HEK293 (cell line): ENCODE measurements around the gene TSHR.

Experiments used
- CTCF ChIA-PET: fragments of 350-600 bp; formaldehyde crosslinking; extraction: SDS; loops from one replicate; lab custom pipeline; 2021; ENCODE audit warnings: antibody characterized with exemption; lab: Yijun Ruan, JAX
- POLR2A ChIA-PET: fragments of 300-600 bp; formaldehyde crosslinking; extraction: SDS; loops from one replicate; lab custom pipeline; 2020; ENCODE audit warnings: antibody characterized with exemption, inconsistent platforms; lab: Yijun Ruan, JAX
- H3K27ac ChIP-seq: fragments of 200-500 bp; sonication (Bioruptor generic); 2 replicates; pipeline ENCODE4 v1.5.1; 2014; ENCODE audit warnings: low read depth, low read length, control low read depth, inconsistent platforms; ENCODE audit errors: extremely low read depth
- H3K36me3 ChIP-seq, 2 experiments: fragments of 200-500 bp in 1 of 2; sonication (Bioruptor generic) in 1 of 2; 1 replicate in 1 of 2; 2 replicates in 1 of 2; pipeline ENCODE4 v1.5.1; 2014 to 2017; ENCODE audit warnings: inconsistent platforms in 2 of 2, low read length in 2 of 2; ENCODE audit not compliant: control insufficient read depth in 2 of 2, insufficient read depth in 1 of 2
- H3K4me1 ChIP-seq: fragments of 200-500 bp; sonication (Bioruptor generic); 2 replicates; pipeline ENCODE4 v1.5.1; 2014; ENCODE audit warnings: mild to moderate bottlenecking, low read length, inconsistent platforms; ENCODE audit not compliant: control insufficient read depth, insufficient read depth
- H3K4me3 ChIP-seq: 2 replicates; pipeline ENCODE4 v1.5.1; 2011; ENCODE audit warnings: low read depth, mild to moderate bottlenecking, control low read depth, low read length, moderate library complexity
- H3K9me3 ChIP-seq: fragments of 200-500 bp; sonication (Bioruptor generic); 2 replicates; pipeline ENCODE4 v1.5.1; 2014; ENCODE audit warnings: low read depth, low read length, inconsistent platforms; ENCODE audit not compliant: control insufficient read depth, insufficient read depth
- GLI4 ChIP-seq: fragments of 450-650 bp; formaldehyde crosslinking; IDR thresholded peaks from 2 replicates; pipeline ENCODE4 v1.5.1; 2016; ENCODE audit warnings: missing biosample characterization, missing genetic modification characterization
- GLIS2 ChIP-seq: fragments of 450-650 bp; formaldehyde crosslinking; IDR thresholded peaks from 2 replicates; pipeline ENCODE4 v1.5.1; 2016; ENCODE audit warnings: missing biosample characterization, missing genetic modification characterization
- OSR2 ChIP-seq: fragments of 450-650 bp; formaldehyde crosslinking; IDR thresholded peaks from 2 replicates; pipeline ENCODE4 v1.5.1; 2016; ENCODE audit warnings: missing biosample characterization, missing genetic modification characterization
- SP2 ChIP-seq: fragments of 450-650 bp; formaldehyde crosslinking; IDR thresholded peaks from 2 replicates; pipeline ENCODE4 v1.5.1; 2016; ENCODE audit warnings: missing biosample characterization, missing genetic modification characterization
- ZBTB8A ChIP-seq: fragments of 450-650 bp; formaldehyde crosslinking; IDR thresholded peaks from 2 replicates; pipeline ENCODE4 v1.5.1; 2016; ENCODE audit warnings: missing biosample characterization, missing genetic modification characterization
- ZNF121 ChIP-seq: fragments of 450-650 bp; formaldehyde crosslinking; IDR thresholded peaks from 2 replicates; pipeline ENCODE4 v1.5.1; 2016; ENCODE audit warnings: missing biosample characterization, missing genetic modification characterization
- ZNF133 ChIP-seq: fragments of 450-650 bp; formaldehyde crosslinking; IDR thresholded peaks from 2 replicates; pipeline ENCODE4 v1.5.1; 2016; ENCODE audit warnings: missing biosample characterization, missing genetic modification characterization
- ZNF221 ChIP-seq: fragments of 450-650 bp; formaldehyde crosslinking; IDR thresholded peaks from 2 replicates; pipeline ENCODE4 v1.5.1; 2017; ENCODE audit warnings: missing biosample characterization, missing genetic modification characterization, borderline replicate concordance
- ZNF292 ChIP-seq: fragments of 450-650 bp; formaldehyde crosslinking; IDR thresholded peaks from 2 replicates; pipeline ENCODE4 v1.5.1; 2016; ENCODE audit warnings: low read depth, missing biosample characterization, missing genetic modification characterization, borderline replicate concordance
- ZNF341 ChIP-seq: fragments of 450-650 bp; formaldehyde crosslinking; IDR thresholded peaks from 2 replicates; pipeline ENCODE4; 2016; ENCODE audit warnings: low read depth, missing biosample characterization, missing genetic modification characterization
- ZNF433 ChIP-seq: fragments of 450-650 bp; formaldehyde crosslinking; IDR thresholded peaks from 2 replicates; pipeline ENCODE4 v1.5.1; 2016; ENCODE audit warnings: missing biosample characterization, missing genetic modification characterization, low read depth
- ZNF510 ChIP-seq: fragments of 450-650 bp; formaldehyde crosslinking; IDR thresholded peaks from 2 replicates; pipeline ENCODE4 v1.5.1; 2018; ENCODE audit warnings: mild to moderate bottlenecking, missing genetic modification characterization, missing biosample characterization; ENCODE audit not compliant: insufficient replicate concordance
- ZNF521 ChIP-seq: fragments of 450-650 bp; formaldehyde crosslinking; IDR thresholded peaks from 2 replicates; pipeline ENCODE4 v1.5.1; 2017; ENCODE audit warnings: missing biosample characterization, mild to moderate bottlenecking, missing genetic modification characterization
- ZNF596 ChIP-seq: fragments of 450-650 bp; IDR thresholded peaks from 2 replicates; pipeline ENCODE4 v1.5.0; 2018; ENCODE audit warnings: missing biosample characterization, mild to moderate bottlenecking, missing genetic modification characterization, moderate library complexity
- ZNF623 ChIP-seq: fragments of 450-650 bp; formaldehyde crosslinking; IDR thresholded peaks from 2 replicates; pipeline ENCODE4 v1.5.1; 2016; ENCODE audit warnings: missing biosample characterization, missing genetic modification characterization
- ZNF777 ChIP-seq: fragments of 450-650 bp; formaldehyde crosslinking; IDR thresholded peaks from 2 replicates; pipeline ENCODE4 v1.5.1; 2017; ENCODE audit warnings: missing biosample characterization, missing genetic modification characterization, borderline replicate concordance
- ZSCAN23 ChIP-seq: fragments of 450-650 bp; formaldehyde crosslinking; IDR thresholded peaks from 2 replicates; pipeline ENCODE4 v1.5.1; 2016; ENCODE audit warnings: missing biosample characterization, missing genetic modification characterization
- ZSCAN30 ChIP-seq: fragments of 450-650 bp; IDR thresholded peaks from 2 replicates; pipeline ENCODE4 v1.5.1; 2018; ENCODE audit warnings: missing biosample characterization, mild to moderate bottlenecking, missing genetic modification characterization, moderate library complexity
- TF ChIP-seq, protein P1 (sequence below): fragments of 450-650 bp; formaldehyde crosslinking; IDR thresholded peaks from 2 replicates; pipeline ENCODE4 v1.5.1; 2016; ENCODE audit warnings: missing biosample characterization, missing genetic modification characterization, low read depth

TSHR gene

DNA sequence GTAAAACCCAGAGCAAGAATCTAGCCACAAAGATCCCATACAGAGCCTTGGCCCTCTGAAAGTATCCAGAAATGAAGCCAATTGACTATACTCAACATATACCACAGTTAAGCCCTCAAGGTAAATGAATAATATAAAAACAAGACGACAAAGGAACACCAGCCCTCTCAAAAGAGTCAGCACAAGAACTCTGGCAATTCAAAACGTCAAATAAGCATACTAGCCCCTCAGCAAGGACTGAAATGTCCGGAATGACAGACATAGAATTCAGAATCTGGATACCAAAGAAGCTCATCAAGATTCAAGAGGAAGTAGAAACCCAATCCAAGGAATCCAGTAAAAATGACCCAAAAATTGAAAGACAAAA lies 215.4 kb downstream of the TSHR start:
- ChIA-PET POLR2A (interaction anchor here (0.5 to 2.7 kb wide), 6 partner anchors 9 to 229 kb away, joined by 3 to 18 read pairs (median 6); partner anchors contain the start of genes CEP128 and GTF2A1), CTCF (interaction anchor here (0.6 to 3.4 kb wide), 18 partner anchors 8 to 538 kb away, joined by 3 to 13 read pairs (median 4); no protein-coding TSS in a partner anchor)
- TF ChIP-seq ZNF121 (no peak), GLI4 (tag by site-specific recombination) (no peak), ZNF341 (tag by site-specific recombination) (no peak)
- Histone ChIP-seq H3K27ac (no peak overlapping the region), H3K4me3 (no peak overlapping the region), H3K36me3 (no peaks in the 10 kb centered on the region), H3K9me3 (no peaks in the 10 kb centered on the region), H3K4me1 (no peaks in the 10 kb centered on the region)

DNA sequence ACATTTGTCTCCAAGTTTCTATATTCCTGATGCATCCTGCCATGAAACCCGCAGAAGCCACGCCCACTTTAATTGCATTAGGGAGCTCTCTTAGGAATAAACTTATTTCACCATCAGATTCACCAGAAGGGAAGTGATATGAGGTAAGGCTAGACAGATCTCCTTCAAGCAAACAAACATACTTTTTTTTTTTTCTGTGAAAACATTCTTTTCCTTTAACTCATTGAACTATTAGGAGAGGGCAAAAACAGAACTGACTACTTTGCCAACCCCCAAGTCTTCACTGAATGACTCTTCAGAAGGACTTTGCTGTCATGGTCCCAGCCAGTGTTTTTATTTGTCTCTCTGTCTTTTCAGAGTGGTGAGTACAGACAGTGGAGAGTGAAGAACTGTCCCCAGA lies 216.9 kb downstream of the TSHR start:
- no peak overlapping the region for H3K27ac ChIP-seq
- POLR2A ChIA-PET: no interaction called here

GRCh38 chr14:81172881-81173280 lies 217.5 kb downstream of the TSHR start:
- CTCF ChIA-PET: interaction anchor here (0.6 to 3.4 kb wide), 3 partner anchors 176 to 341 kb away, joined by 3 to 13 read pairs (median 3); no protein-coding TSS in a partner anchor
- no peak overlapping the region for H3K4me3 ChIP-seq
- POLR2A ChIA-PET: no interaction called here
- H3K36me3 ChIP-seq: no peaks in the 10 kb centered on the region
- H3K9me3 ChIP-seq: no peaks in the 10 kb centered on the region
- TF ChIP-seq SP2 (no peak), GLI4 (tag by site-specific recombination) (no peak), ZNF433 (tag by site-specific recombination) (no peak), ZNF521 (tag by site-specific recombination) (no peak), ZNF623 (tag by site-specific recombination) (no peak), ZBTB8A (no peak), ZNF133 (no peak), ZSCAN30 (tag by site-specific recombination) (no peak), ZNF596 (tag by site-specific recombination) (no peak), ZNF292 (tag by site-specific recombination) (no peak), OSR2 (tag by site-specific recombination) (no peak)
- no peak overlapping the region for H3K27ac ChIP-seq
- H3K4me1 ChIP-seq: 0 out of 2 replicates have a peak, but pooled peaks cover 2% of the 10 kb centered on the region

More for the DNA sequence above, 216.9 kb downstream of the TSHR start:
- Histone ChIP-seq H3K4me3 (no peak overlapping the region), H3K4me1 (0 out of 2 replicates have a peak, but pooled peaks cover 2% of the 10 kb centered on the region)
- CTCF ChIA-PET: interaction anchor here (0.6 to 3.4 kb wide), 7 partner anchors 10 to 341 kb away, joined by 3 to 13 read pairs (median 7); no protein-coding TSS in a partner anchor
- TF ChIP-seq ZNF221 (tag by site-specific recombination): no peak
- TF ChIP-seq, protein P1, sequence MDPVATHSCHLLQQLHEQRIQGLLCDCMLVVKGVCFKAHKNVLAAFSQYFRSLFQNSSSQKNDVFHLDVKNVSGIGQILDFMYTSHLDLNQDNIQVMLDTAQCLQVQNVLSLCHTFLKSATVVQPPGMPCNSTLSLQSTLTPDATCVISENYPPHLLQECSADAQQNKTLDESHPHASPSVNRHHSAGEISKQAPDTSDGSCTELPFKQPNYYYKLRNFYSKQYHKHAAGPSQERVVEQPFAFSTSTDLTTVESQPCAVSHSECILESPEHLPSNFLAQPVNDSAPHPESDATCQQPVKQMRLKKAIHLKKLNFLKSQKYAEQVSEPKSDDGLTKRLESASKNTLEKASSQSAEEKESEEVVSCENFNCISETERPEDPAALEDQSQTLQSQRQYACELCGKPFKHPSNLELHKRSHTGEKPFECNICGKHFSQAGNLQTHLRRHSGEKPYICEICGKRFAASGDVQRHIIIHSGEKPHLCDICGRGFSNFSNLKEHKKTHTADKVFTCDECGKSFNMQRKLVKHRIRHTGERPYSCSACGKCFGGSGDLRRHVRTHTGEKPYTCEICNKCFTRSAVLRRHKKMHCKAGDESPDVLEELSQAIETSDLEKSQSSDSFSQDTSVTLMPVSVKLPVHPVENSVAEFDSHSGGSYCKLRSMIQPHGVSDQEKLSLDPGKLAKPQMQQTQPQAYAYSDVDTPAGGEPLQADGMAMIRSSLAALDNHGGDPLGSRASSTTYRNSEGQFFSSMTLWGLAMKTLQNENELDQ (tag by site-specific recombination): no peak
- no peak for TF ChIP-seq ZSCAN23 (tag by site-specific recombination)
- TF ChIP-seq GLIS2 (tag by site-specific recombination): no peak
- no peak for TF ChIP-seq ZNF510 (tag by site-specific recombination)
- no peak for TF ChIP-seq ZNF777
- TF ChIP-seq, all 188 proteins: peak for 0
- H3K36me3 ChIP-seq: no peaks in the 10 kb centered on the region
- H3K9me3 ChIP-seq: no peaks in the 10 kb centered on the region
